Ovary (tissue), 3 donors: ENCODE measurements around the gene CA11.

Source experiments
- EP300 ChIP-seq: sonication (generic); formaldehyde crosslinking; IDR thresholded peaks from one replicate; pipeline ENCODE4 v1.6.1; 2017; ENCODE audit warnings: antibody characterized with exemption
- POLR2A ChIP-seq: fragments of 450-650 bp; IDR thresholded peaks from one replicate; pipeline ENCODE4 v1.6.1; 2017; ENCODE audit warnings: antibody characterized with exemption, mild to moderate bottlenecking, moderate library complexity
- TF ChIP-seq, protein P1 (sequence below), 3 donors: fragments of 450-650 bp in 2 of 3; fragments of 200-600 bp in 1 of 3; IDR thresholded peaks; one replicate each; pipeline versions ENCODE4 v1.5.1 to v1.8.0; 2016 to 2022; ENCODE audit warnings: antibody characterized with exemption in 3 of 3, mild to moderate bottlenecking in 1 of 3
- donor health status: DM: no; HTN: no; CAD: no.

GRCh38 chr19:48603001-48603400, 43.0 kb downstream of the CA11 start:
- TF ChIP-seq, protein P1, sequence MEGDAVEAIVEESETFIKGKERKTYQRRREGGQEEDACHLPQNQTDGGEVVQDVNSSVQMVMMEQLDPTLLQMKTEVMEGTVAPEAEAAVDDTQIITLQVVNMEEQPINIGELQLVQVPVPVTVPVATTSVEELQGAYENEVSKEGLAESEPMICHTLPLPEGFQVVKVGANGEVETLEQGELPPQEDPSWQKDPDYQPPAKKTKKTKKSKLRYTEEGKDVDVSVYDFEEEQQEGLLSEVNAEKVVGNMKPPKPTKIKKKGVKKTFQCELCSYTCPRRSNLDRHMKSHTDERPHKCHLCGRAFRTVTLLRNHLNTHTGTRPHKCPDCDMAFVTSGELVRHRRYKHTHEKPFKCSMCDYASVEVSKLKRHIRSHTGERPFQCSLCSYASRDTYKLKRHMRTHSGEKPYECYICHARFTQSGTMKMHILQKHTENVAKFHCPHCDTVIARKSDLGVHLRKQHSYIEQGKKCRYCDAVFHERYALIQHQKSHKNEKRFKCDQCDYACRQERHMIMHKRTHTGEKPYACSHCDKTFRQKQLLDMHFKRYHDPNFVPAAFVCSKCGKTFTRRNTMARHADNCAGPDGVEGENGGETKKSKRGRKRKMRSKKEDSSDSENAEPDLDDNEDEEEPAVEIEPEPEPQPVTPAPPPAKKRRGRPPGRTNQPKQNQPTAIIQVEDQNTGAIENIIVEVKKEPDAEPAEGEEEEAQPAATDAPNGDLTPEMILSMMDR (IDR thresholded peaks at IDR 0.05): no peak
- TF ChIP-seq POLR2A (no peak), EP300 (no peak)
